Right lobe of liver (tissue), 6 donors: ENCODE data around the gene SPOPL. TPM values are rescaled to one million over a fixed set of nuclear protein-coding genes. Genes with fewer than 3 reads are reported as not detected.

ENCODE experiments used
- ATAC-seq, 4 donors: fragments of 200-7000 bp; cut with Tn5 transposase; one replicate each; pipeline ENCODE4 v1.9.1; 2020; ENCODE audit warnings: mild to moderate bottlenecking in 4 of 4, moderate library complexity in 4 of 4
- DNase-seq, 3 donors: peaks; one replicate each; pipeline ENCODE4 v3.0.0-alpha.2; 2020
- H3K27ac ChIP-seq, 3 donors: fragments of 200-600 bp; one replicate each; pipeline ENCODE4 v1.8.0; 2022
- H3K27me3 ChIP-seq, 2 donors: fragments of 200-600 bp; one replicate each; pipeline ENCODE4 v1.8.0; 2022
- H3K36me3 ChIP-seq, 4 donors: fragments of 200-600 bp; sonication (generic) in 1 of 4; one replicate each; pipeline versions ENCODE4 v1.5.1 to v1.8.0; 2017 to 2022; ENCODE audit warnings: control low read depth in 1 of 4
- H3K4me1 ChIP-seq, 4 donors: fragments of 200-600 bp; sonication (generic) in 1 of 4; one replicate each; pipeline versions ENCODE4 v1.5.1 to v1.8.0; 2017 to 2022; ENCODE audit warnings: control low read depth in 1 of 4
- H3K4me3 ChIP-seq, 3 donors: fragments of 200-600 bp; one replicate each; pipeline ENCODE4 v1.8.0; 2022
- H3K9me3 ChIP-seq, 4 donors: fragments of 200-600 bp; sonication (generic) in 1 of 4; one replicate each; pipeline versions ENCODE4 v1.5.1 to v1.8.0; 2017 to 2022; ENCODE audit warnings: control low read depth in 1 of 4
- POLR2A ChIP-seq: fragments of 450-650 bp; IDR thresholded peaks from one replicate; pipeline ENCODE4 v1.6.1; 2017; ENCODE audit warnings: antibody characterized with exemption, mild to moderate bottlenecking
- WGBS: methylation state at CpG from one replicate; pipeline ENCODE4 v1.1.6; 2018; ENCODE audit warnings: low coverage, low lambda C conversion rate; ENCODE audit not compliant: insufficient coverage; ENCODE audit errors: missing lambda C conversion rate; 5-methylcytosine and 5-hydroxymethylcytosine counted together
- intact Hi-C, 2 donors: fragments of 100-400 bp; cut with DNase I; formaldehyde crosslinking; loops; one replicate each; pipeline versions ENCODE4 v1.11.2 to v1.14.1; 2022
- total RNA-seq, 6 experiments: library from RNA; depleted of rRNA in 2 of 6; stranded (reverse); fragments of >200 nt in 2 of 6; fragmentation: NEBNext Ultra II Directional in 3 of 6; extraction: Animal tissue kit (Norgen Biotek cat#: 25700) in 3 of 6; gene quantifications; one replicate each; pipeline versions ENCODE4 v1.1.0 to v1.2.4, GENCODE V29; 2016 to 2023
- TF ChIP-seq, protein P1 (sequence below), 4 donors: fragments of 200-600 bp in 3 of 4; fragments of 450-650 bp in 1 of 4; IDR thresholded peaks; one replicate each; pipeline versions ENCODE4 v1.5.1 to v1.8.0; 2016 to 2022; ENCODE audit warnings: antibody characterized with exemption in 4 of 4, mild to moderate bottlenecking in 2 of 4
- donor health status: DM: no; HTN: yes; CAD: no.
- donor health status: DM: no; HTN: no; CAD: no.
- donor health status: DM: no; HTN: no; CAD: no.
- donor health status: DM: no; HTN: yes; CAD: no.
- donor health status: DM: no; HTN: yes; CAD: no.

Gene SPOPL
- total RNA-seq, 6 experiments from 2014 or later = 10.6 to 14.8 (median 12.3) TPM

DNA sequence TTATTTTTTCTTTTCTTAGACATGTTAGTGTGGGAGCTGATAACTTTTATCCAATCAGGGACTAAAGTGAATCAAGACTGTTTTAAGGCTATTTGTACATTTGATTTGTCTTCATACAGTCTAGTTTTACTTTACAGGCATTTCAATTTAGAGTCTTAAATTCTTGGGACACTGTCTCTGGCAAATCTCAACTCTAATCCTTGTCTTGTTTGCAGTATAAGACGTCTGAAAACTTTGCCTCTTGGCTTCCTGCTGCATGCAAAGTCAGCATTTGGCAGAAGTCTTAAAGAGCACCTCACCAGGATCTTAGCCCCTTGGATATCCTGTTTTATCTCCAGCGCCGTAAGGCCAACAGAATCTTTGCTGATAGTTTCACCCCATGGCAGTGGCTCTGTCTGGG is 30.3 kb downstream of the SPOPL start:
- TF ChIP-seq, protein P1, sequence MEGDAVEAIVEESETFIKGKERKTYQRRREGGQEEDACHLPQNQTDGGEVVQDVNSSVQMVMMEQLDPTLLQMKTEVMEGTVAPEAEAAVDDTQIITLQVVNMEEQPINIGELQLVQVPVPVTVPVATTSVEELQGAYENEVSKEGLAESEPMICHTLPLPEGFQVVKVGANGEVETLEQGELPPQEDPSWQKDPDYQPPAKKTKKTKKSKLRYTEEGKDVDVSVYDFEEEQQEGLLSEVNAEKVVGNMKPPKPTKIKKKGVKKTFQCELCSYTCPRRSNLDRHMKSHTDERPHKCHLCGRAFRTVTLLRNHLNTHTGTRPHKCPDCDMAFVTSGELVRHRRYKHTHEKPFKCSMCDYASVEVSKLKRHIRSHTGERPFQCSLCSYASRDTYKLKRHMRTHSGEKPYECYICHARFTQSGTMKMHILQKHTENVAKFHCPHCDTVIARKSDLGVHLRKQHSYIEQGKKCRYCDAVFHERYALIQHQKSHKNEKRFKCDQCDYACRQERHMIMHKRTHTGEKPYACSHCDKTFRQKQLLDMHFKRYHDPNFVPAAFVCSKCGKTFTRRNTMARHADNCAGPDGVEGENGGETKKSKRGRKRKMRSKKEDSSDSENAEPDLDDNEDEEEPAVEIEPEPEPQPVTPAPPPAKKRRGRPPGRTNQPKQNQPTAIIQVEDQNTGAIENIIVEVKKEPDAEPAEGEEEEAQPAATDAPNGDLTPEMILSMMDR (IDR thresholded peaks at IDR 0.05) = no peak
- TF ChIP-seq POLR2A = no peak
- H3K4me1 ChIP-seq = no peaks in the 10 kb centered on the region
- no peak for DNase-seq
- no peaks in the 10 kb centered on the region for H3K36me3 ChIP-seq
- no peaks in the 10 kb centered on the region for H3K27me3 ChIP-seq
- no peaks in the 10 kb centered on the region for H3K9me3 ChIP-seq
- intact Hi-C loops = no loop called here
- no peak overlapping the region for H3K4me3 ChIP-seq
- no peak overlapping the region for H3K27ac ChIP-seq
- 45% methylated on average over 2 of the region's 3 CpGs for WGBS
- ATAC-seq = peak in 2 of 4 donors; percentile 28 to 36

GRCh38 chr2:138534791-138535190 is 33.2 kb downstream of the SPOPL start:
- Histone ChIP-seq H3K4me1 (no peaks in the 10 kb centered on the region), H3K4me3 (no peak overlapping the region), H3K27me3 (no peaks in the 10 kb centered on the region), H3K36me3 (no peaks in the 10 kb centered on the region), H3K9me3 (no peaks in the 10 kb centered on the region), H3K27ac (no peak overlapping the region)
- ATAC-seq (peak in 2 of 4 donors; percentile 17 to 19), DNase-seq (no peak)
- TF ChIP-seq POLR2A = no peak
- TF ChIP-seq, protein P1 (IDR thresholded peaks at IDR 0.05) = no peak
- intact Hi-C loops = no loop called here

DNA sequence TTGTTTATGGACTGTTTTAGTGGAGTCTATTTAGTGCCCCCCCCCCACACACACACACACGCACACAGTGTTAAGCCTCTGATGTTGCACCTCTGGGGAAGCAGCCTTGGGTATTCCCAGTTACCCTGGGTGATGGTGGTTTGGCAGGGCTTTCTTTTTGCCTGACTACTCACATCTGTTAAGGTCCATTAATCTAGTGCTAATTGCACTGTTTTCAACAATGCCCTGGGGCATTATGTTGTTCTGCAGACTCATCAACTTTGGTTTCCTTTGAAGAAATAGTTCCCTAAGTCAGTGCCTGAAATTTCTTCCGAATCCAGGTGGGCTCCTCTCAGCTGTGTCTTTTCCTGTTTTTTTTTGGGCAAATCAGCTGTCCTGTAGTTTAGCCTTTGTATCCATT is 34.7 kb downstream of the SPOPL start:
- DNase-seq = no peak

GRCh38 chr2:138536740-138537139 is 35.2 kb downstream of the SPOPL start:
- no peaks in the 10 kb centered on the region for H3K27me3 ChIP-seq
- TF ChIP-seq, protein P1 (IDR thresholded peaks at IDR 0.05) = no peak
- TF ChIP-seq POLR2A = no peak
- no peaks in the 10 kb centered on the region for H3K36me3 ChIP-seq
- no peaks in the 10 kb centered on the region for H3K4me1 ChIP-seq
- ATAC-seq = no peak
- H3K27ac ChIP-seq = no peak overlapping the region
- H3K4me3 ChIP-seq = no peak overlapping the region
- H3K9me3 ChIP-seq = no peaks in the 10 kb centered on the region
- WGBS = 100% methylated on average over 1 of the region's 2 CpGs
- DNase-seq = no peak
- intact Hi-C loops = no loop called here

More for the DNA sequence above, 34.7 kb downstream of the SPOPL start:
- Histone ChIP-seq H3K9me3 (no peaks in the 10 kb centered on the region), H3K4me1 (no peaks in the 10 kb centered on the region), H3K4me3 (no peak overlapping the region), H3K27ac (no peak overlapping the region), H3K27me3 (no peaks in the 10 kb centered on the region), H3K36me3 (no peaks in the 10 kb centered on the region)
- no peak for ATAC-seq
- intact Hi-C loops = no loop called here
- WGBS = 90% methylated on average over 2 of the region's 2 CpGs
- TF ChIP-seq POLR2A = no peak
- TF ChIP-seq, protein P1 (IDR thresholded peaks at IDR 0.05) = no peak
